Endodermal cell (in vitro differentiated cells): ENCODE data around the gene EZH2. TPM values are rescaled to one million over a fixed set of nuclear protein-coding genes. Genes with fewer than 3 reads are reported as not detected.

ENCODE experiments used
- DNase-seq: peaks from one replicate; pipeline ENCODE4 v3.0.0-alpha.2; 2017
- H3K27ac ChIP-seq: 2 replicates; pipeline ENCODE4 v1.5.1; 2013; ENCODE audit warnings: mild to moderate bottlenecking, low read depth, low read length, moderate library complexity
- H3K27me3 ChIP-seq: 2 replicates; pipeline ENCODE4 v1.6.1; 2013; ENCODE audit warnings: mild to moderate bottlenecking, low read length, moderate library complexity; ENCODE audit not compliant: insufficient read depth, control insufficient read depth, poor library complexity, severe bottlenecking
- H3K36me3 ChIP-seq: 2 replicates; pipeline ENCODE4 v1.7.0; 2013; ENCODE audit warnings: mild to moderate bottlenecking, low read length, moderate library complexity; ENCODE audit not compliant: control insufficient read depth, insufficient read depth
- H3K4me1 ChIP-seq: one replicate; pipeline ENCODE4 v1.7.0; 2013; ENCODE audit warnings: low read length; ENCODE audit not compliant: control insufficient read depth, insufficient read depth
- H3K4me3 ChIP-seq: 2 replicates; pipeline ENCODE4 v1.5.1; 2013; ENCODE audit warnings: mild to moderate bottlenecking, low read length, moderate library complexity
- H3K9ac ChIP-seq: 2 replicates; pipeline ENCODE4 v1.6.1; 2013; ENCODE audit warnings: mild to moderate bottlenecking, low read length, moderate library complexity; ENCODE audit not compliant: poor library complexity, severe bottlenecking; ENCODE audit errors: extremely low read depth
- H3K9me3 ChIP-seq: 2 replicates; pipeline ENCODE4 v1.6.1; 2013; ENCODE audit warnings: mild to moderate bottlenecking, low read length, moderate library complexity; ENCODE audit not compliant: control insufficient read depth
- H3K27ac Mint-ChIP-seq: 2 replicates; pipeline ENCODE4 v1.8.0; 2020; ENCODE audit warnings: mixed read lengths
- H3K27me3 Mint-ChIP-seq: 2 replicates; pipeline ENCODE4 v1.8.0; 2021; ENCODE audit warnings: mild to moderate bottlenecking, mixed read lengths; ENCODE audit not compliant: insufficient read depth
- H3K36me3 Mint-ChIP-seq: 2 replicates; pipeline ENCODE4 v1.8.0; 2020; ENCODE audit warnings: low read depth, mixed read lengths
- H3K4me1 Mint-ChIP-seq: 2 replicates; pipeline ENCODE4 v1.8.0; 2020; ENCODE audit warnings: mixed read lengths
- H3K4me3 Mint-ChIP-seq: 2 replicates; pipeline ENCODE4 v1.8.0; 2020; ENCODE audit warnings: mild to moderate bottlenecking, moderate library complexity, mixed read lengths
- H3K9me3 Mint-ChIP-seq: 2 replicates; pipeline ENCODE4 v1.8.0; 2020; ENCODE audit warnings: mild to moderate bottlenecking, mixed read lengths
- WGBS, 2 experiments: methylation state at CpG; one replicate each; pipeline versions ENCODE4 v1.1.5 to v1.1.7; 2013; ENCODE audit warnings: missing lambda C conversion rate in 2 of 2, mixed read lengths in 1 of 2; ENCODE audit not compliant: insufficient coverage in 1 of 2, insufficient read length in 1 of 2; 5-methylcytosine and 5-hydroxymethylcytosine counted together
- total RNA-seq, 2 donors: library from RNA; stranded (reverse); fragmentation: NEBNext Ultra II Directional in 1 of 2; extraction: Animal tissue kit (Norgen Biotek cat#: 25700) in 1 of 2; gene quantifications; 2 replicates in 1 of 2; 3 replicates in 1 of 2; pipeline ENCODE4 v1.2.1, GENCODE V29; 2021
- TF ChIP-seq, protein P1 (sequence below): fragments of 200-600 bp; sonication (generic); conservative IDR thresholded peaks from 2 replicates; pipeline ENCODE4 v1.5.0; 2021; ENCODE audit warnings: antibody characterized with exemption, mild to moderate bottlenecking

The EZH2 gene
- total RNA-seq, 2 donors from 2014 or later, result 40.2 to 46.0 TPM

DNA sequence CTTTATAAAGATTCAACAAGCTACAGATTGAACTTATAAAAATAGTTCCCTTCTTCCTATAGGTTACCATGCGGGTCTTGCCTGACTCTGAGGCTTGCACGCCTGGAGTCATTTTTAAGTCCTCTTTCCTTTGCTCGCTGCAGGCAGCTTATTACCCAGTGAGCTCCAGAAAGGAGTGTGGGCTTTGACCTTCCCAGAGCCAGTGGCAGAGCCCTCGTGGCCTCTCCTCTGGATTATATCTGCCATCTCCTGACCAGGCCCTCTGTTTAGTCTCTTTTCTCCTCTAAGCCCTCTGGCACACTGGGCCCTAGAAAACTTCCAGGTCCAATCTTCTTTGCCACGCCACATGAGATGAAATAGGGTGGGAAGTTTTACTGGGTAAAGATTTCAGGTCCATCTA lies 39.9 kb upstream of the EZH2 start:
- Histone ChIP-seq H3K9ac (no peak overlapping the region), H3K4me1 (no peaks in the 10 kb centered on the region), H3K36me3 (no peaks in the 10 kb centered on the region), H3K27me3 (no peaks in the 10 kb centered on the region), H3K27ac (no peak overlapping the region), H3K9me3 (no peaks in the 10 kb centered on the region), H3K4me3 (no peak overlapping the region)
- Mint-ChIP-seq H3K36me3 (no peaks in the 10 kb centered on the region), H3K27ac (no peak overlapping the region), H3K9me3 (peaks cover 3% of the 10 kb centered on the region), H3K27me3 (no peaks in the 10 kb centered on the region), H3K4me1 (peaks cover 2% of the 10 kb centered on the region), H3K4me3 (no peak overlapping the region)
- TF ChIP-seq, protein P1, sequence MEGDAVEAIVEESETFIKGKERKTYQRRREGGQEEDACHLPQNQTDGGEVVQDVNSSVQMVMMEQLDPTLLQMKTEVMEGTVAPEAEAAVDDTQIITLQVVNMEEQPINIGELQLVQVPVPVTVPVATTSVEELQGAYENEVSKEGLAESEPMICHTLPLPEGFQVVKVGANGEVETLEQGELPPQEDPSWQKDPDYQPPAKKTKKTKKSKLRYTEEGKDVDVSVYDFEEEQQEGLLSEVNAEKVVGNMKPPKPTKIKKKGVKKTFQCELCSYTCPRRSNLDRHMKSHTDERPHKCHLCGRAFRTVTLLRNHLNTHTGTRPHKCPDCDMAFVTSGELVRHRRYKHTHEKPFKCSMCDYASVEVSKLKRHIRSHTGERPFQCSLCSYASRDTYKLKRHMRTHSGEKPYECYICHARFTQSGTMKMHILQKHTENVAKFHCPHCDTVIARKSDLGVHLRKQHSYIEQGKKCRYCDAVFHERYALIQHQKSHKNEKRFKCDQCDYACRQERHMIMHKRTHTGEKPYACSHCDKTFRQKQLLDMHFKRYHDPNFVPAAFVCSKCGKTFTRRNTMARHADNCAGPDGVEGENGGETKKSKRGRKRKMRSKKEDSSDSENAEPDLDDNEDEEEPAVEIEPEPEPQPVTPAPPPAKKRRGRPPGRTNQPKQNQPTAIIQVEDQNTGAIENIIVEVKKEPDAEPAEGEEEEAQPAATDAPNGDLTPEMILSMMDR, result no peak
- no peak for DNase-seq
- WGBS, 2 experiments, result 92 to 93% methylated on average over 3 to 5 of the region's 5 CpGs

DNA sequence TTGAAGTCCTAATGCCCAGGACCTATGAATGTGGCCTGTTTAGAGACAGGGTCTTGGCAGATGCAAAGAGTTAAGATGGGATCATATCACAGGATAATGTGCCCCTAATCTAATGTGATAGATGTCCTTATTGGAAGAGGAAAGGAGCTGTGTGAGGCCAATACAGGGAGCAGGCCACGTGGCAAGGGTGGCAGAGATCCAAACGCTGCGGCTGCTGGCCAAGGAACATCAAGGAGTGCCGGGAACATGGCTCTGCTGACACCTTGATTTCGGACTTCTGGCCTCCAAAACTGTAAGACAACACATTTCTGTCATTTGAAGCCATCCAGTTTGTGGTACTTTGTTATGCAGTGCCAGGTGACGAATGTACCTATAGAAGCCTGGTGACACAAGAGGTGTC lies 37.7 kb upstream of the EZH2 start:
- Histone ChIP-seq H3K27ac (no peak overlapping the region), H3K9ac (no peak overlapping the region), H3K9me3 (no peaks in the 10 kb centered on the region), H3K4me1 (no peaks in the 10 kb centered on the region), H3K27me3 (no peaks in the 10 kb centered on the region), H3K4me3 (no peak overlapping the region), H3K36me3 (no peaks in the 10 kb centered on the region)
- TF ChIP-seq, protein P1, result no peak
- Mint-ChIP-seq H3K9me3 (peaks cover 3% of the 10 kb centered on the region), H3K4me1 (peaks cover 1% of the 10 kb centered on the region), H3K27me3 (no peaks in the 10 kb centered on the region), H3K36me3 (no peaks in the 10 kb centered on the region), H3K27ac (no peak overlapping the region), H3K4me3 (no peak overlapping the region)
- DNase-seq, result no peak
- 91 to 92% methylated on average over 6 of the region's 6 CpGs for WGBS, 2 experiments

DNA sequence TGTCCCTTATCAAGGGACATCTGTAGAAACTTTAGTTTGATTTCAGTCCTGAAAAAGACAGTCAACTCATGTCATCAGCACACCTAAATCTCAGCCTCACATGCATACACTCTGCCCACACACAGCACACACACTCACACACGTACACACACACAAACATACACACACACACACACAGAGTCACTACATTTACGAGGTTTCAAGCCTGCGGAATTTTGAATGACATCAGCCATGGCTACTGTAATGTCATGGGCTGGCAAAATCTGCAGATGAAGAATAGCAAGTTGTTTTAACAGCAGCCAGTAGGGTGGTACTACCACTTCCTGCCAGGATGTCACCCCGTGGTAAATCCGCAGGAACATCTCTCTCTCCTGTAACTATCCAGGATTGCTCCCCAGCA lies 37.1 kb upstream of the EZH2 start:
- Histone ChIP-seq H3K36me3 (no peaks in the 10 kb centered on the region), H3K9me3 (no peaks in the 10 kb centered on the region), H3K4me3 (no peak overlapping the region), H3K27ac (no peak overlapping the region), H3K4me1 (no peaks in the 10 kb centered on the region), H3K27me3 (no peaks in the 10 kb centered on the region), H3K9ac (no peak overlapping the region)
- TF ChIP-seq, protein P1, result no peak
- DNase-seq, result no peak
- no peaks in the 10 kb centered on the region for H3K36me3 Mint-ChIP-seq
- no peaks in the 10 kb centered on the region for H3K27me3 Mint-ChIP-seq
- no peak overlapping the region for H3K4me3 Mint-ChIP-seq
- H3K9me3 Mint-ChIP-seq, result peaks cover 3% of the 10 kb centered on the region
- 70 to 82% methylated on average over 4 to 5 of the region's 5 CpGs for WGBS, 2 experiments
- no peak overlapping the region for H3K27ac Mint-ChIP-seq
- no peaks in the 10 kb centered on the region for H3K4me1 Mint-ChIP-seq
